BE2C (cell line): ENCODE results near the gene RBM20.
"Not testable (repeated sequence)": the region's sequence is repeated elsewhere in the genome, so short reads cannot be mapped to it uniquely, and the experiment has no call there.

Experiments
- DNase-seq: peaks from one replicate; pipeline ENCODE4 v3.0.0-alpha.2; 2020
- H3K27me3 ChIP-seq: fragments of 250-450 bp; sonication (Bioruptor Pico); 2 replicates; pipeline ENCODE4 v1.5.1; 2020; ENCODE audit warnings: mild to moderate bottlenecking
- H3K36me3 ChIP-seq: fragments of 250-450 bp; sonication (Bioruptor Pico); 2 replicates; pipeline ENCODE4 v1.5.1; 2020; ENCODE audit warnings: mild to moderate bottlenecking
- H3K4me1 ChIP-seq: fragments of 250-450 bp; sonication (Bioruptor Pico); 2 replicates; pipeline ENCODE4 v1.5.1; 2020
- H3K4me3 ChIP-seq: 2 replicates; pipeline ENCODE4 v1.5.1; 2011; ENCODE audit warnings: low read depth, low read length
- H3K9me3 ChIP-seq: fragments of 250-450 bp; sonication (Bioruptor Pico); 2 replicates; pipeline ENCODE4 v1.5.1; 2020
- TF ChIP-seq, protein P1 (sequence below): IDR thresholded peaks from 2 replicates; pipeline ENCODE4 v1.5.1; 2012; ENCODE audit warnings: mild to moderate bottlenecking, low read depth, low read length

The RBM20 gene

DNA sequence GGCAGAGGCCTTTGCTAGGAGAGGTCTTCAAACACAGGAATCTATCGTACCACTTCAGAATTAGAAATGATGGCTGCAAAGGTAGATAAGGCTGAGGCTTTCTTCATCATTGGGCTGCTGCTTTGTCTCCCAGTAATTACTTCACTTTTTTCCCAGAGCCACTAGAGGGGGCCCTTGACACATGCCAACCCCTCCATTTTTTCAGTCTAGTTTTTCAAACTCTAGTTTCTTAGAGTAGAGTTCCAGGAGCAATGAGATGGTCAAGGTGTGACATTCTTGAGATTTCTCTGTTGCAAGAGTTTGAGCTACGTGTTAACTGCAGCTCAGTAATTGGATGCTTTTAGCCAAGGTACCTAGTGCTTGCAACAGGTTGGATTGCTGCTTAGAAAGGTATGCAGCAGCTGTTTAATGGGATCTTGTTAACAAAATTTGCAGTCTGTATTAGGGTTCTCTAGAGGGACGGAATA lies 33.8 kb upstream of the RBM20 start:
- H3K4me1 ChIP-seq, result peaks cover 3% of the 10 kb centered on the region; the same call in 1 of the 2 replicates

DNA sequence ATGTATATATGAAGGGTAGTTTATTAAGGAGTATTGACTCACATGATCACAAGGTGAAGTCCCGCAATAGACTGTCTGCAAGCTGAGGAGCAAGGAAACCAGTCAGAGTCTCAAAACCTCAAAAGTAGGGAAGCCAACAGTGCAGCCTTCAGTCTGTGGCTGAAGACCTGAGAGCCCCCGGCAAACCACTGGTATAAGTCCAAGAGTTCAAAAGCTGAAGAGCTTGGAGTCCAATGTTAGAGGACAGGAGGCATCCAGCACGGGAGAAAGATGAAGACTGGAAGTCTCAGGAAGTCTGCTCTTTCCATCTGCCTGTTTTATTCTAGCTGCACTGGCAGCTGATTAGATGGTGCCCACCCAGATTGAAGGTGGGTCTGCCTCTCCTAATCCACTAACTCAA lies 33.4 kb upstream of the RBM20 start:
- not testable (repeated sequence) for H3K27me3 ChIP-seq, H3K36me3 ChIP-seq, H3K4me3 ChIP-seq, H3K4me1 ChIP-seq, H3K9me3 ChIP-seq, DNase-seq

More for the DNA sequence above, 33.8 kb upstream of the RBM20 start:
- Histone ChIP-seq H3K27me3 (no peaks in the 10 kb centered on the region), H3K4me3 (peak overlapping the region; percentile 32), H3K9me3 (no peaks in the 10 kb centered on the region), H3K36me3 (peaks cover 7% of the 10 kb centered on the region; the same call in 1 of the 2 replicates)
- TF ChIP-seq, protein P1, sequence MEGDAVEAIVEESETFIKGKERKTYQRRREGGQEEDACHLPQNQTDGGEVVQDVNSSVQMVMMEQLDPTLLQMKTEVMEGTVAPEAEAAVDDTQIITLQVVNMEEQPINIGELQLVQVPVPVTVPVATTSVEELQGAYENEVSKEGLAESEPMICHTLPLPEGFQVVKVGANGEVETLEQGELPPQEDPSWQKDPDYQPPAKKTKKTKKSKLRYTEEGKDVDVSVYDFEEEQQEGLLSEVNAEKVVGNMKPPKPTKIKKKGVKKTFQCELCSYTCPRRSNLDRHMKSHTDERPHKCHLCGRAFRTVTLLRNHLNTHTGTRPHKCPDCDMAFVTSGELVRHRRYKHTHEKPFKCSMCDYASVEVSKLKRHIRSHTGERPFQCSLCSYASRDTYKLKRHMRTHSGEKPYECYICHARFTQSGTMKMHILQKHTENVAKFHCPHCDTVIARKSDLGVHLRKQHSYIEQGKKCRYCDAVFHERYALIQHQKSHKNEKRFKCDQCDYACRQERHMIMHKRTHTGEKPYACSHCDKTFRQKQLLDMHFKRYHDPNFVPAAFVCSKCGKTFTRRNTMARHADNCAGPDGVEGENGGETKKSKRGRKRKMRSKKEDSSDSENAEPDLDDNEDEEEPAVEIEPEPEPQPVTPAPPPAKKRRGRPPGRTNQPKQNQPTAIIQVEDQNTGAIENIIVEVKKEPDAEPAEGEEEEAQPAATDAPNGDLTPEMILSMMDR, result peak; percentile 89
- DNase-seq, result peak; percentile 60

- no peak for DNase-seq
- TF ChIP-seq, protein P1, result no peak
- H3K4me1 ChIP-seq, result peaks cover 3% of the 10 kb centered on the region; the same call in 1 of the 2 replicates
Observed at GRCh38 chr10:110612087-110612486, 32.0 kb upstream of the RBM20 start.

DNA sequence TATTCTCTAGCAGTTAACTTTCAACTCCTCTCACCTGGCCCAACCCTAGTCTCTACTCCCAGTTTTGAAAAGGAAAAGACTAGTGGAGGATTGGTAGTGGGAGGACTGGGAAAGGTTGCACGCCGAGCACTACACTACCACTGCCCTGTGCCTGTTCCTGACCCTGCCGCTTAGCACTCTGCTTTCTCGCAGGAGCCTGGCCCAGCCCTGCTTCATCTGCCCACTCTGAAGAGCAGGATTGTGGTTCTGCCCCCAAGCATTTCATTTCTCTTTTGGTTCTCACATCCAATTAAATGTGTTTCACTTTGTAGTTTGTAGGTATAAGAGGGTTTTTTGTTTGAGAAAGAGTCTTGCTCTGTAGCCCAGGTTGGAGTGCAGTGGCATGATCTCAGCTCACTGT lies 31.5 kb upstream of the RBM20 start:
- no peaks in the 10 kb centered on the region for H3K27me3 ChIP-seq
- H3K4me1 ChIP-seq, result peaks cover 3% of the 10 kb centered on the region; the same call in 1 of the 2 replicates
- H3K36me3 ChIP-seq, result no peaks in the 10 kb centered on the region
- no peaks in the 10 kb centered on the region for H3K9me3 ChIP-seq
- DNase-seq, result no peak
- TF ChIP-seq, protein P1, result no peak
- no peak overlapping the region for H3K4me3 ChIP-seq

More at GRCh38 chr10:110612087-110612486, 32.0 kb upstream of the RBM20 start:
- H3K36me3 ChIP-seq, result no peaks in the 10 kb centered on the region
- no peaks in the 10 kb centered on the region for H3K9me3 ChIP-seq
- H3K4me3 ChIP-seq, result no peak overlapping the region
- H3K27me3 ChIP-seq, result no peaks in the 10 kb centered on the region

- no peak for DNase-seq
- Histone ChIP-seq H3K9me3 (no peaks in the 10 kb centered on the region), H3K36me3 (no peaks in the 10 kb centered on the region), H3K4me3 (no peak overlapping the region), H3K27me3 (no peaks in the 10 kb centered on the region), H3K4me1 (peaks cover 3% of the 10 kb centered on the region; the same call in 1 of the 2 replicates)
- TF ChIP-seq, protein P1, result no peak
Observed at GRCh38 chr10:110613341-110613995, 30.7 kb upstream of the RBM20 start.

DNA sequence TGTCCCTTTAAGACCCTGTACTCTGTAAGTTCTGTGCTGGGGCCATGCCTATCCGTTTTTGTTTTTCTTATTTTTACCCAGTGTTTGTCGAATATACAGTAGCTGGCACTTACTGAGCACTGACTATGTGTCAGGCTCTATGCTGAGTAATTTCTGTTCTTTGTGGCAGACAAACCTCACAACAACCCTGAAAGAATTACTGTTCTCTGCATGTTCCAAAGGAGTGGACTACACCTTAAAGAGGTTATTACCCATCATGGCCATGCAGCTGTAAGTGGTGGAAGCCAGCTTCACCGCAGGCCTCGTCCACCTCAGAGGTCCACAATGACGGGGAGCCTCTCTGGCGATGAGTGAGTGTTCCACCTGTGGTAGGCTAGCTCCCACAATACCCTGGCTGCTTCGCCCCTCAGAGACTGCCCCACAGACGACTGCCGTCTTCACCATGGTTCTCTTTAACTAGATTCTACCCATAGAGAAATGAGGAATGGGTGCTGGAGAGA lies 30.1 kb upstream of the RBM20 start:
- no peak overlapping the region for H3K4me3 ChIP-seq
- H3K4me1 ChIP-seq, result peaks cover 3% of the 10 kb centered on the region; the same call in 1 of the 2 replicates
- H3K27me3 ChIP-seq, result no peaks in the 10 kb centered on the region
- H3K36me3 ChIP-seq, result no peaks in the 10 kb centered on the region
- TF ChIP-seq, protein P1, result no peak
- DNase-seq, result no peak
- no peaks in the 10 kb centered on the region for H3K9me3 ChIP-seq
